Tibial nerve (tissue), 4 donors: ENCODE measurements around the gene FGF9. TPM values are rescaled to one million over a fixed set of nuclear protein-coding genes. Genes with fewer than 3 reads are reported as not detected.
A peak's percentile ranks its signal among the peaks of the same experiment; 100 is the strongest.

ENCODE experiments used
- DNase-seq, 2 donors: peaks; one replicate each; pipeline ENCODE4 v3.0.0-alpha.2; 2019; ENCODE audit warnings: low spot score in 2 of 2
- H3K27ac ChIP-seq, 4 donors: fragments of 200-600 bp; sonication (generic) in 3 of 4; one replicate each; pipeline ENCODE4 v1.5.1; 2017 to 2019; ENCODE audit warnings: mild to moderate bottlenecking in 1 of 4
- H3K27me3 ChIP-seq, 2 donors: fragments of 200-600 bp; sonication (generic) in 1 of 2; one replicate each; pipeline versions ENCODE4 v1.5.1 to v1.6.0; 2017 to 2019
- H3K36me3 ChIP-seq, 3 donors: fragments of 200-600 bp; sonication (generic); one replicate each; pipeline ENCODE4 v1.5.1; 2018 to 2019
- H3K4me1 ChIP-seq, 4 donors: fragments of 200-600 bp; sonication (generic) in 3 of 4; one replicate each; pipeline ENCODE4 v1.5.1; 2017 to 2019
- H3K4me3 ChIP-seq, 4 donors: fragments of 200-600 bp; sonication (generic) in 3 of 4; one replicate each; pipeline ENCODE4 v1.5.1; 2017 to 2019; ENCODE audit warnings: mild to moderate bottlenecking in 1 of 4, moderate library complexity in 1 of 4
- H3K9me3 ChIP-seq, 4 donors: fragments of 200-600 bp; sonication (generic) in 3 of 4; one replicate each; pipeline ENCODE4 v1.5.1; 2017 to 2019
- CTCF ChIP-seq, 5 experiments: fragments of 200-600 bp in 3 of 5; fragments of 450-650 bp in 2 of 5; sonication (generic) in 3 of 5; IDR thresholded peaks; one replicate each; pipeline ENCODE4 v1.5.1; 2016 to 2019; ENCODE audit warnings: antibody characterized with exemption in 5 of 5, mild to moderate bottlenecking in 3 of 5, moderate library complexity in 2 of 5
- EP300 ChIP-seq, 2 donors: sonication (generic); formaldehyde crosslinking; IDR thresholded peaks; one replicate each; pipeline ENCODE4 v1.6.1; 2017; ENCODE audit warnings: antibody characterized with exemption in 2 of 2, mild to moderate bottlenecking in 1 of 2
- POLR2A ChIP-seq, 2 donors: fragments of 450-650 bp; IDR thresholded peaks; one replicate each; pipeline ENCODE4 v1.6.1; 2017; ENCODE audit warnings: antibody characterized with exemption in 2 of 2, mild to moderate bottlenecking in 2 of 2, moderate library complexity in 2 of 2
- WGBS, 2 donors: methylation state at CpG; one replicate each; pipeline ENCODE4 v1.1.5; 2018; 5-methylcytosine and 5-hydroxymethylcytosine counted together
- total RNA-seq, 4 donors: library from RNA; depleted of rRNA; stranded (reverse); fragments of >200 nt; gene quantifications; one replicate each; pipeline ENCODE4 v1.1.0, GENCODE V29; 2016

Gene FGF9
- total RNA-seq, 4 donors from 2014 or later: 0.22 to 1.2 (median 1.0) TPM; not detected in 1

GRCh38 chr13:21638319-21639282 is 32.3 kb upstream of the FGF9 start:
- no peaks in the 10 kb centered on the region for H3K9me3 ChIP-seq
- peaks cover 0 to 3% (median 0%) of the 10 kb centered on the region in 4 donors for H3K4me1 ChIP-seq
- no peaks in the 10 kb centered on the region for H3K36me3 ChIP-seq
- H3K27me3 ChIP-seq: no peaks in the 10 kb centered on the region
- 36 to 39% methylated on average over 6 of the region's 6 CpGs for WGBS, 2 donors
- DNase-seq: peak in 1 of 2 donors; percentile 50
- H3K4me3 ChIP-seq: no peak overlapping the region
- no peak for TF ChIP-seq POLR2A (IDR thresholded peaks at IDR 0.05)
- peak; percentile 68 to 70 (median 69) for TF ChIP-seq CTCF (IDR thresholded peaks at IDR 0.05)
- TF ChIP-seq EP300 (IDR thresholded peaks at IDR 0.05): no peak
- no peak overlapping the region for H3K27ac ChIP-seq

GRCh38 chr13:21639561-21639960 is 31.3 kb upstream of the FGF9 start:
- Histone ChIP-seq H3K4me3 (no peak overlapping the region), H3K36me3 (no peaks in the 10 kb centered on the region), H3K27ac (no peak overlapping the region), H3K27me3 (no peaks in the 10 kb centered on the region), H3K9me3 (no peaks in the 10 kb centered on the region), H3K4me1 (peaks cover 0 to 3% (median 0%) of the 10 kb centered on the region in 4 donors)
- no peak for DNase-seq
- WGBS, 2 donors: 65 to 70% methylated on average over 5 of the region's 5 CpGs
- TF ChIP-seq CTCF (IDR thresholded peaks at IDR 0.05) (no peak), EP300 (IDR thresholded peaks at IDR 0.05) (no peak), POLR2A (IDR thresholded peaks at IDR 0.05) (no peak)

GRCh38 chr13:21641629-21642028 is 29.2 kb upstream of the FGF9 start:
- Histone ChIP-seq H3K9me3 (no peaks in the 10 kb centered on the region), H3K4me1 (peaks cover 0 to 3% (median 0%) of the 10 kb centered on the region in 4 donors), H3K27ac (no peak overlapping the region), H3K36me3 (no peaks in the 10 kb centered on the region), H3K27me3 (no peaks in the 10 kb centered on the region), H3K4me3 (no peak overlapping the region)
- no peak for DNase-seq
- TF ChIP-seq EP300 (IDR thresholded peaks at IDR 0.05): no peak
- no peak for TF ChIP-seq POLR2A (IDR thresholded peaks at IDR 0.05)
- no peak for TF ChIP-seq CTCF (IDR thresholded peaks at IDR 0.05)
- WGBS, 2 donors: 79 to 87% methylated on average over 2 of the region's 2 CpGs

- TF ChIP-seq POLR2A (IDR thresholded peaks at IDR 0.05): no peak
- no peak for TF ChIP-seq EP300 (IDR thresholded peaks at IDR 0.05)
- TF ChIP-seq CTCF (IDR thresholded peaks at IDR 0.05): no peak
- Histone ChIP-seq H3K9me3 (peaks cover 0 to 8% (median 0%) of the 10 kb centered on the region in 4 donors), H3K36me3 (no peaks in the 10 kb centered on the region), H3K4me3 (no peak overlapping the region), H3K4me1 (no peaks in the 10 kb centered on the region), H3K27ac (no peak overlapping the region), H3K27me3 (no peaks in the 10 kb centered on the region)
- WGBS, 2 donors: 70 to 86% methylated on average over 4 of the region's 4 CpGs
- no peak for DNase-seq
Observed at GRCh38 chr13:21657538-21657937, 13.3 kb upstream of the FGF9 start.

- H3K27me3 ChIP-seq: no peaks in the 10 kb centered on the region
- H3K36me3 ChIP-seq: no peaks in the 10 kb centered on the region
- no peaks in the 10 kb centered on the region for H3K4me1 ChIP-seq
- peaks cover 0 to 8% (median 0%) of the 10 kb centered on the region in 4 donors for H3K9me3 ChIP-seq
- H3K27ac ChIP-seq: no peak overlapping the region
- TF ChIP-seq CTCF (IDR thresholded peaks at IDR 0.05) (no peak), POLR2A (IDR thresholded peaks at IDR 0.05) (no peak), EP300 (IDR thresholded peaks at IDR 0.05) (no peak)
- H3K4me3 ChIP-seq: no peak overlapping the region
- WGBS, 2 donors: 41 to 47% methylated on average over 6 of the region's 6 CpGs
- DNase-seq: no peak
Observed at GRCh38 chr13:21659087-21659486, 11.8 kb upstream of the FGF9 start.
